HG03354 (cell line): ENCODE data around the gene NEIL1.
A peak's percentile ranks its signal among the peaks of the same experiment; 100 is the strongest.
"Not testable (repeated sequence)": the region's sequence is repeated elsewhere in the genome, so short reads cannot be mapped to it uniquely, and the experiment has no call there.

Experiments used
- ATAC-seq: cut with Tn5 transposase; IDR thresholded peaks from one replicate; pipeline ENCODE4 v1.9.1; 2021; ENCODE audit warnings: mild to moderate bottlenecking; ENCODE audit not compliant: unreplicated experiment, poor library complexity, severe bottlenecking

NEIL1 gene

GRCh38 chr15:75368689-75369239 lies 21.9 kb downstream of the NEIL1 start:
- peak; percentile 6 for ATAC-seq

DNA sequence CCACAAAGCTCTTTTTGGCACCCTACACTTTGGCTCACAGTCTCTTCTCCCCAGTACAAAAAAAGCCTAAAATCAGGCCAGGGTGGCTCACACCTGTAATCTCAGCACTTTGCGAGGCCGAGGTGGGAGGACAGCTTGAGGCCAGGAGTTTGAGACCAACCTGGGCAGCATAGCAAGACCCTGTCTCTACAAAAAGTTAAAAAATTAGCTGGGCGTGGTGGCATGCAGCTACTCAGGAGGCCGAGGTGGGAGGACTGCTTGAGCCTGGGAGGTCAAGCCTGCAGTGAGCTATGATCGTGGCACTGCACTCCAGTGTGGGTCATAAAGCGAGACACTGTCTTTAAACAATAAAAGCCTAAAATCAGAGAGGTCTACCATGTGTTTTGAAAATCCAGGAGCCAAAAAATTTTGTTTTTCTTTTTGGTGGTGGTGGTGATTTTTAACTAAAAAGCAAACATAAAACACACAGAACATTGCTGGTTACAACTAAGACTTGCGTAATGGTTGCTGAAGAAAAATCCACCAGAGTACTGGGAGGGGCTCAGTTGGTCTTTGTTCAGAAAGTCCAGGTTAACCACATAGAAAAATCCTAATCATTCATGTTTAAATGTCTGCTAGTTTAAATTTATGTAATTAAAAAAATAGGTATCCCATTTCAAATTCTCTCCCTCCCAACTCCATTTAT lies 23.2 kb downstream of the NEIL1 start:
- ATAC-seq, result no peak

DNA sequence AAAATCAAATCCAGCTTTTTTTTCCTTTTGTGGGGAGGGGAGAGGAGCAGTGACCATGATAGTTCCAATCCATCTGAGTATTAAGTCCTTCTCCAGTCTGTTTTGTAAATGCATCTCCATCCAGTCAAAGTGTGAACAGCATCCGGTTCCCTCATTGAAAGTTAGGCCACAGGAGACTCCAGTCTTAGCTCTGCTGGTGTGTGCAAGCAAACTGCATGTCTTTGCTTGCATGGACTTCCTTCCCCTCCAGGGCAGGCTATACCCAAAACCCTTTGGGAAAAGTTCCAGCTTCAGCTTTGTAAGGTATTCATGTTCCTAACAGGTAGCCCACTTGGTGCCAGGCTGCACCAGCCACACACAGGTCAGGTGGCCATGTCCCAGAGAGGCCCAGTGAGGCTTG lies 24.6 kb downstream of the NEIL1 start:
- ATAC-seq, result no peak

DNA sequence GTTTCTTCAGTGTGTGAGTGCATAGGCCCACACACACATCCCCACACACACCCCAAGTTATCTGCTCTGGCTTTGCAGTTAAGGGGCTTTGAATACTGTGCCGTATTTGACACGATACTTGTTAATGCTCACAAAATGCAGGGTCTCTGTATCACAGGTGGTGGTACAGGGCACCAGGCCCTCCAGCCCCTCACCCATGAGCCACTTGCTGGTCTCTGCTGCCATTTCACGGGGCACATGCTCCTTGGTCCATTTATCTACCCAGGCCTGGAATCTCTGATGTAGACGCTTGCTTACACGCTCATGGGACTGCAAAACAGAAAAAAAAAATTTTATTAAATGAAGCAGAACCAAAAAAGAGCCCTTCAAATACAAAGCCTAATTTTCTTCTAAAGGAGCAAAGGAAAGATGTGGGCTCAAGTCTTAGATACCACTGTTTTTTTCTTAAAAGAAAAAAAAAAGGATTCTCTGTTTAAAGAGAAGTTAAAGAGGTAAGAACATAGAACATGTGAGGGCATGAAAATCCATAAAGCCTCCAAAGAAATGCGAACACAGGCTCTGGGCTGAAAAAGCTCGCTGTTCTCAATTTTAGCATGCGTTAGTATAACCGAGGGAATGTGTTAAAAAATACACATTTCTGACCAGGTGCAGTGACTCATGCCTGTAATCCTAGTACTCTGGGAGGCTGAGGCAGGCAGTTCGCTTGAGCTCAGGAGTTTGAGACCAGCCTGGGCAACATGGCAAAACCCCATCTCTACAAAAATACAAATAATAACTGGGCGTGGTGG lies 25.3 kb downstream of the NEIL1 start:
- ATAC-seq, result no peak

- ATAC-seq, result no peak
Observed at GRCh38 chr15:75380773-75381172, 33.9 kb downstream of the NEIL1 start.

GRCh38 chr15:75383986-75384385 lies 37.1 kb downstream of the NEIL1 start:
- not testable (repeated sequence) for ATAC-seq

- ATAC-seq, result no peak
Observed at GRCh38 chr15:75389791-75390382, 43.0 kb downstream of the NEIL1 start.

GRCh38 chr15:75397494-75397893 lies 50.7 kb downstream of the NEIL1 start:
- ATAC-seq, result no peak

DNA sequence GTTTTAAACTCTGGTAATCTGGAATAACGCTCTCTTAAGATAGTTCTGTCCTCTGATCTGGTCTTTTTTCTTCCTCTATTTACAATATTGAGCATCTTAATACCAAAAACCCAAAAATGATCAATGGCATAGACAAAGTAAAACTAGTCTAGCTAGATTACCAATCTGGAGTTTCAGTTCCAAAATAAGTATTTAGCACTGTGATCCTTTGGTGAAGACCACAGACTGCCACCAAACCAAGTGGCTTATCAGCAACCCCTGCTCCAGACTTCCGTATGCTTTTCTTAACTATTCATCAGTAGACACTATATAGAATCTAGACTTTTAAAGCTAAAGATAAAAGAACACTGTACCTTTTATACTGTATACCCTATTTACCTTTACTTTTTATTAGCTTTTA lies 57.1 kb downstream of the NEIL1 start:
- no peak for ATAC-seq
